Pericardium fibroblast (primary cell): Measurements from ENCODE around the gene LGSN. TPM values are rescaled to one million over a fixed set of nuclear protein-coding genes. Genes with fewer than 3 reads are reported as not detected.

Source experiments
- total RNA-seq: library from RNA; depleted of rRNA; stranded (reverse); fragments of >200 nt; gene quantifications from 2 replicates; pipeline ENCODE4 v1.2.3, GENCODE V29; 2015

LGSN gene, protein sequence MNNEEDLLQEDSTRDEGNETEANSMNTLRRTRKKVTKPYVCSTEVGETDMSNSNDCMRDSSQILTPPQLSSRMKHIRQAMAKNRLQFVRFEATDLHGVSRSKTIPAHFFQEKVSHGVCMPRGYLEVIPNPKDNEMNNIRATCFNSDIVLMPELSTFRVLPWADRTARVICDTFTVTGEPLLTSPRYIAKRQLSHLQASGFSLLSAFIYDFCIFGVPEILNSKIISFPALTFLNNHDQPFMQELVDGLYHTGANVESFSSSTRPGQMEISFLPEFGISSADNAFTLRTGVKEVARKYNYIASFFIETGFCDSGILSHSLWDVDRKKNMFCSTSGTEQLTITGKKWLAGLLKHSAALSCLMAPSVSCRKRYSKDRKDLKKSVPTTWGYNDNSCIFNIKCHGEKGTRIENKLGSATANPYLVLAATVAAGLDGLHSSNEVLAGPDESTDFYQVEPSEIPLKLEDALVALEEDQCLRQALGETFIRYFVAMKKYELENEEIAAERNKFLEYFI
- 0.09 and 0.93 TPM in 2 replicates for total RNA-seq

DNA sequence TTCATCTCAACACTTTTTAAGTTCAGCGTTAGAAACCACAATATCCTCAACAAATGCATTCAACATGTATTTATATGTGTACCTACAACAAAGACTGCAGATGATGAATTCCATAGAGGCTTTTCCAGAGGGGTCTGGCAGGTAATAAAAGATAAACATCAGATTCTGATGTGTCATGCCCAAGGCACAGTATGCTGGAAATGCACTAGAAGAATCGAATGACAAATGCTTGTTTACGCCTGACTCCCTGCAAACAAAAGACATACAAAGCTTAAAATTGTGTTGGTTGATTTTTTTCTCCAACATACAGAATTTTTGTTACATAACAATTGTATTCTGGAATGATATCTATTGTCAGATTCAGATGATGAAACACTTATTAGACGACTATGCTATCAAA lies at the start of gene LGSN:
LGSN (minus strand) TSS at position 45 of the 400 bp plus-strand sequence; CDS start at position 5, 40 bp downstream.

Other genes starting within 250 kb of the LGSN start
- 0.09 and 0.82 TPM in 2 replicates for gene FKBP1C, start 108.5 kb downstream of the LGSN start, total RNA-seq